Measurements from ENCODE around the gene FGFBP3.

Gene FGFBP3

GRCh38 chr10:91856637-91857036, 52.6 kb downstream of the FGFBP3 start:
- no peak overlapping the region for H3K4me3 ChIP-seq (ENCODE audit: low read length)
- TF ChIP-seq, protein P1, sequence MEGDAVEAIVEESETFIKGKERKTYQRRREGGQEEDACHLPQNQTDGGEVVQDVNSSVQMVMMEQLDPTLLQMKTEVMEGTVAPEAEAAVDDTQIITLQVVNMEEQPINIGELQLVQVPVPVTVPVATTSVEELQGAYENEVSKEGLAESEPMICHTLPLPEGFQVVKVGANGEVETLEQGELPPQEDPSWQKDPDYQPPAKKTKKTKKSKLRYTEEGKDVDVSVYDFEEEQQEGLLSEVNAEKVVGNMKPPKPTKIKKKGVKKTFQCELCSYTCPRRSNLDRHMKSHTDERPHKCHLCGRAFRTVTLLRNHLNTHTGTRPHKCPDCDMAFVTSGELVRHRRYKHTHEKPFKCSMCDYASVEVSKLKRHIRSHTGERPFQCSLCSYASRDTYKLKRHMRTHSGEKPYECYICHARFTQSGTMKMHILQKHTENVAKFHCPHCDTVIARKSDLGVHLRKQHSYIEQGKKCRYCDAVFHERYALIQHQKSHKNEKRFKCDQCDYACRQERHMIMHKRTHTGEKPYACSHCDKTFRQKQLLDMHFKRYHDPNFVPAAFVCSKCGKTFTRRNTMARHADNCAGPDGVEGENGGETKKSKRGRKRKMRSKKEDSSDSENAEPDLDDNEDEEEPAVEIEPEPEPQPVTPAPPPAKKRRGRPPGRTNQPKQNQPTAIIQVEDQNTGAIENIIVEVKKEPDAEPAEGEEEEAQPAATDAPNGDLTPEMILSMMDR (conservative IDR thresholded peaks at IDR 0.05; ENCODE audit: low read depth, low read length): peak; percentile 65
- no peak for DNase-seq (ENCODE audit: low read depth)
